Effector CD4-positive, alpha-beta T cell (primary cell): ENCODE measurements around the gene ZMYM2.

Experiments
- DNase-seq: peaks from one replicate; pipeline ENCODE4 v3.0.0-alpha.2; 2020

The ZMYM2 gene

GRCh38 chr13:20049558-20050473 is 91.3 kb downstream of the ZMYM2 start:
- DNase-seq = no peak

- no peak for DNase-seq
Measured at GRCh38 chr13:20051366-20051765, 92.8 kb downstream of the ZMYM2 start.

- DNase-seq = no peak
Measured at GRCh38 chr13:20053016-20053415, 94.5 kb downstream of the ZMYM2 start.

- no peak for DNase-seq
Measured at GRCh38 chr13:20053891-20054290, 95.4 kb downstream of the ZMYM2 start.

- no peak for DNase-seq
Measured at GRCh38 chr13:20054586-20054985, 96.1 kb downstream of the ZMYM2 start.

- DNase-seq = no peak
Measured at GRCh38 chr13:20057214-20057613, 98.7 kb downstream of the ZMYM2 start.

- no peak for DNase-seq
Measured at GRCh38 chr13:20057963-20058362, 99.4 kb downstream of the ZMYM2 start.

GRCh38 chr13:20058476-20058875 is 99.9 kb downstream of the ZMYM2 start:
- DNase-seq = no peak

- no peak for DNase-seq
Measured at GRCh38 chr13:20064128-20064527, 105.6 kb downstream of the ZMYM2 start.

- DNase-seq = no peak
Measured at GRCh38 chr13:20065516-20065915, 107.0 kb downstream of the ZMYM2 start.

GRCh38 chr13:20069956-20070355 is 111.4 kb downstream of the ZMYM2 start:
- DNase-seq = no peak

GRCh38 chr13:20073775-20074174 is 115.2 kb downstream of the ZMYM2 start:
- DNase-seq = no peak

GRCh38 chr13:20074966-20075365 is 116.4 kb downstream of the ZMYM2 start:
- DNase-seq = no peak

GRCh38 chr13:20077086-20077485 is 118.6 kb downstream of the ZMYM2 start:
- DNase-seq = no peak

- no peak for DNase-seq
Measured at GRCh38 chr13:20080377-20081164, 122.0 kb downstream of the ZMYM2 start.

- no peak for DNase-seq
Measured at GRCh38 chr13:20090349-20090748, 131.8 kb downstream of the ZMYM2 start.

- DNase-seq = no peak
Measured at GRCh38 chr13:20093951-20094350, 135.4 kb downstream of the ZMYM2 start.

GRCh38 chr13:20099319-20099718 is 140.8 kb downstream of the ZMYM2 start:
- DNase-seq = no peak

- DNase-seq = no peak
Measured at GRCh38 chr13:20101467-20102316, 143.2 kb downstream of the ZMYM2 start.

- no peak for DNase-seq
Measured at GRCh38 chr13:20102525-20103180, 144.1 kb downstream of the ZMYM2 start.

- no peak for DNase-seq
Measured at GRCh38 chr13:20105161-20105689, 146.7 kb downstream of the ZMYM2 start.

- DNase-seq = no peak
Measured at GRCh38 chr13:20106742-20107141, 148.2 kb downstream of the ZMYM2 start.
